ENCODE measurements around the gene PRPF31.
"Not testable (repeated sequence)": the region's sequence is repeated elsewhere in the genome, so short reads cannot be mapped to it uniquely, and the experiment has no call there.

Gene PRPF31

DNA sequence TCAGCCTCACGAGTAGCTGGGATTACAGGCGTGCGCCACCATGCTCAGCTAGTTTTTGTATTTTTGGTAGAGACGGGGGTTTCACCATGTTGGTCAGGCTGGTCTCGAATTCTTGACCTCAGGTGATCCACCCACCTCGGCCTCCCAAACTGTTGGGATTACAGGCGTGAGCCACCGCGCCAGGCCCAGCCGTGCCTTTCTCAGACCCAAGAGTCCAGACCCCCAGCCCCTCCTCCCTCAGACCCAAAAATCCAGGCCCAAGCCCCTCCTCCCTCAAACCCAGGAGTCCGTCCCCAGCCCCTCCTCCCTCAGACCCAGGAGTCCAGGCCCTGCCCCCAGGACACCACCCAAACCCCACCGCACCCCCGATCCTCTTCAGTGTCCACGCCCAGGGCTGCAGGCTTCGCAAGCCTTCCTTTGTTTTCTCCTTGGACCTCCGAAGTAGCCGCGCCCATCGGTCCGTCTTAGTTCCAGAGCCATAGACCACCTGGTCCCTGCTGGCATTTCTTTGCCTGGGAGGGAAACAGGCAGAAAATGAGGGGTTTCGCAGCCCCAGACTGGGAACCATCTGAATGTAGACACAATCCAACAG, 53.7 kb downstream of the PRPF31 start:
- DNase-seq (ENCODE audit: low spot score) = no peak
- CTCF ChIA-PET = interaction anchor here (0.7 to 1.0 kb wide), 3 partner anchors 19 to 62 kb away, joined by 3 to 5 read pairs (median 4); partner anchors contain the start of gene TSEN34
- no peak overlapping the region for H3K27ac ChIP-seq
- TF ChIP-seq, protein P1, sequence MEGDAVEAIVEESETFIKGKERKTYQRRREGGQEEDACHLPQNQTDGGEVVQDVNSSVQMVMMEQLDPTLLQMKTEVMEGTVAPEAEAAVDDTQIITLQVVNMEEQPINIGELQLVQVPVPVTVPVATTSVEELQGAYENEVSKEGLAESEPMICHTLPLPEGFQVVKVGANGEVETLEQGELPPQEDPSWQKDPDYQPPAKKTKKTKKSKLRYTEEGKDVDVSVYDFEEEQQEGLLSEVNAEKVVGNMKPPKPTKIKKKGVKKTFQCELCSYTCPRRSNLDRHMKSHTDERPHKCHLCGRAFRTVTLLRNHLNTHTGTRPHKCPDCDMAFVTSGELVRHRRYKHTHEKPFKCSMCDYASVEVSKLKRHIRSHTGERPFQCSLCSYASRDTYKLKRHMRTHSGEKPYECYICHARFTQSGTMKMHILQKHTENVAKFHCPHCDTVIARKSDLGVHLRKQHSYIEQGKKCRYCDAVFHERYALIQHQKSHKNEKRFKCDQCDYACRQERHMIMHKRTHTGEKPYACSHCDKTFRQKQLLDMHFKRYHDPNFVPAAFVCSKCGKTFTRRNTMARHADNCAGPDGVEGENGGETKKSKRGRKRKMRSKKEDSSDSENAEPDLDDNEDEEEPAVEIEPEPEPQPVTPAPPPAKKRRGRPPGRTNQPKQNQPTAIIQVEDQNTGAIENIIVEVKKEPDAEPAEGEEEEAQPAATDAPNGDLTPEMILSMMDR (conservative IDR thresholded peaks at IDR 0.05; ENCODE audit: low read depth) = no peak
- POLR2A ChIA-PET (ENCODE audit: low non-redundant PET) = no interaction called here

DNA sequence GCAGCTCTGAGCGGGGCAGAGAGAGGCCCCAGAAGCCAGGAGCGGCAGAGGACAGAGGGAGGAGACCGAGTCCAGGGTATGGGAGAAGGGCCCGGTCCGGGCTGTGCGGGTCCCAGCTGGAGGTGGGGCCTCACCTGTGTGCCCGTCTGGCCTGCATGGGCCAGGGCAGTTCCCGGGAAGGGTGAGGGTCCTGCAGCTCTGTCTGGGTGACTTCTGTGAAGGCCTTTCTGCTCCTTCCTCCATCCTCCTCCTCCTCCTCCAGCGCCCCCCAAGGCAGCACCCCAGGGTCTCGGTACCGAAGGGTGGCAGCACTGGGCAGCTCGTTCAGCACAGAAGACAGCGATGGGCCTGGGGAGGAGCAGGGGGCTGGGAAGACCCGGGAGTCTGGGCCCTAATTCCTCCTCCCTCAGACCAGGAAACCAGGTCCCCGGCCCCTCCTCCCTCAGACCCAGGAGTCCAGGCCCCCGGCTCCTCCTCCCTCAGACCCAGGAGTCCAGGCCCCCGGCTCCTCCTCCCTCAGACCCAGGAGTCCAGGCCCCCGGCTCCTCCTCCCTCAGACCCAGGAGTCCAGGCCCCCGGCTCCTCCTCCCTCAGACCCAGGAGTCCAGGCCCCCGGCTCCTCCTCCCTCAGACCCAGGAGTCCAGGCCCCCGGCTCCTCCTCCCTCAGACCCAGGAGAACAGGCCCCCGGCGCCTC, 56.3 kb downstream of the PRPF31 start:
- H3K27ac ChIP-seq; DNase-seq (ENCODE audit: low spot score); CTCF ChIA-PET; POLR2A ChIA-PET (ENCODE audit: low non-redundant PET): not testable (repeated sequence)

DNA sequence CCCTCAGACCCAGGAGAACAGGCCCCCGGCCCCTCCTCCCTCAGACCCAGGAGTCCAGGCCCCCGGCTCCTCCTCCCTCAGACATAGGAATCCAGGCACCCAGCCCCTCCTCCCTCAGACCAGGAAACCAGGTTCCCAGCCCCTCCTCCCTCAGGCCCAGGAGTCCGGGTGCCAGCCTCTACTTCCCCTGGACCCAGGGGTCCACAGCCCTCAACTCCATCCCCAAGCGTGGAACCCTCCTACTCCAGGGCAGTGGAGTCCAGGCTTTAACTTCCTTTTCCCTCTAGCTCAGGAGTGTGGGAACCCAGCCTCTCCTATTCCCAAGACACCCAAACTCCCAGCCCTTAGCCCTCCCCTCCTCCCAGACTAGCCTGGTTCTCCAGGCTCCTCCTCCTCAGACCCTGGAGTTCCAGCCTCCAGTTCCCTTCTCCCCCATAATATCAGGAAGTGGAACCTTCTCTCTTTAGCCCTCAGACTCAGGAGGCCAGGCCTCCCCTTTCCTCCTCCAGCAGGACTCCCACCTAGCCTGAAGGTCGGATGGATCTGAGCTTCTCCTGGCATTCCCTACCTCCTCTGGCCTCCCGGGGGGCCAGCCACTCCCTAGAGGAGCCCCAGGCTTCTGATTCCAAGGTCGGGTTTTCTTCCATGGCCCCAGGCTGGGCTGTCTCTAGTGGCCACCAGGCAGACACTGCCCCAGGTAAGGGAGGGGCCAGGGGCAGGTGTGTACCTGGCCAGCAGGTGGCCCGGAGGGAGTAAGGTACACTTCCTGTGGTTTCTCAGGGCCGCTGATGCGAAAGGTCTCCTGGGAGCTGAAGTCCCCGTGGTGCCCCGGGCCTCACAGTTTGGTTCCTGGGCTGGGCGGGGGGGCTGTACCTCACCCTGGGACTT, 57.2 kb downstream of the PRPF31 start, which contains the start of gene TMC4:
TMC4 (minus strand) TSS at position 690 of the 888 bp plus-strand sequence; CDS start at position 647, 43 bp downstream.
- peak within 1 kb of the TSS; percentile 28 for H3K27ac ChIP-seq
- ChIA-PET CTCF (interaction anchor here (0.5 to 1.6 kb wide), 4 partner anchors 9 to 1243 kb away, joined by 3 to 6 read pairs (median 3); partner anchors contain the start of gene MBOAT7), POLR2A (ENCODE audit: low non-redundant PET) (interaction anchor here (0.8 kb wide), 1 partner anchor 17 kb away, joined by 3 read pairs; the partner anchor contains the start of gene MBOAT7)
- TF ChIP-seq, protein P1 (conservative IDR thresholded peaks at IDR 0.05; ENCODE audit: low read depth) = no peak
- DNase-seq (ENCODE audit: low spot score) = peak; percentile 69

DNA sequence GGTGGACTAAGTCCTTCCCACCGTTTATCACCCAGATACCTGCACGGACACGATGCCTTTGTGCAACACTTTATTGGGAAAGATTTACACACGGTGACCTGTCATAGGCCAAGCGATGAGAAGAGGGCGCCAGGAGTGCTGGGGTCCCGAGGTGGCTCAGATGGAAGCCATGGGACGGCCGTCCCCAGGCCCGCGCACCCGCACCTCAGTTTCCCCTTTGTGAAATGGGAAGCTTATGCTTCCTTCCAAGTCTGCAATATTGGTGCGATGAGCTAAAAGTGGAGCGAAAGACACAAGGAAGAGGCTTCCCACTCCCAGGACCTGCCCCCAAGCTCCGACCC, 57.8 kb downstream of the PRPF31 start:
- H3K27ac ChIP-seq = 0 out of 2 replicates have a peak overlapping the region, but pooled peaks have one; percentile 0
- DNase-seq (ENCODE audit: low spot score) = no peak
- ChIA-PET CTCF (interaction anchor here (0.5 to 1.6 kb wide), 5 partner anchors 10 to 1242 kb away, joined by 3 to 6 read pairs (median 3); partner anchors contain the start of gene MBOAT7), POLR2A (ENCODE audit: low non-redundant PET) (interaction anchor here (0.8 kb wide), 1 partner anchor 16 kb away, joined by 3 read pairs; the partner anchor contains the start of gene MBOAT7)
- TF ChIP-seq, protein P1 (conservative IDR thresholded peaks at IDR 0.05; ENCODE audit: low read depth) = no peak

DNA sequence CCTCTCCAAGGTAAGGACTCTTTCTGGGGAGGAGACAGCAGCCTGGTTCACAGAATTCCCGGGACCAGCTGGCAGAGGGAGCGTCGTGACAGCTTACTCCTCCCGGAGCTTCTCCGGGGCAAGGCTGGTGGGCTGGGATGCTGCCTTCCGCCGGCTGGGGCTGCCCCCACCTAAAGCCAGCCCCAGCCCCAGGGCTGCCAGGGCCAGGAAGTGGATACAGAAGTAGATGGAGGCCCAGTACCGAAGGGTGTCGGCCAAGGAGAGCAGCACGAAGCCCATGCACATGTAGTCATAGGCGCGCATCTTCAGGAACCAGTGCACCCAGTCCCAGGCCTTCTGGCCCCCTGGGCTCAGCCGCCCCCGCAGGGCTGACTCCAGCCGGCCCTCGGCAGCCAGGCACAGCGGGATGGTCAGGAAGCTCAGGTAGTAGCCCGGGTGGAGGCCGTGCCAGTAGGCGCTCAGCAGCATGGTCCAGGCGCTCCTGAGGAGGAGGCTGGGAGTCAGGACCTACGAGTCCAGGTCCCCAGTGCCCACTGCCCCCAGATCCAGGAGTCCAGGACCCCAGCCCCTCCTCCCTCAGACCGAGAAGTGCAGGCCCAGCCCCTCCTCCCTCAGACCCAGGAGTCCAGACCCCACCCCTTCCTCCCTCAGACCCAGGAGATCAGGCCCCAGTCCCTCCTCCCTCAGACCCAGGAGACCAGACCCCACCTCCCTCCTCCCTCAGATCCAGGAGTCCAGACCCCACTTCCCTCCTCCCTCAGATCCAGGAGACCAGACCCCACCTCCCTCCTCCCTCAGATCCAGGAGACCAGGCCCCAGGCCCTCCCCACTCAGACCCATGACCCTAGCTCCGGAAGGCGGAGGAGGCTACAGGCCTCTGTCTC, 58.6 kb downstream of the PRPF31 start:
- POLR2A ChIA-PET (ENCODE audit: low non-redundant PET) = interaction anchor here (0.8 kb wide), 1 partner anchor 15 kb away, joined by 3 read pairs; the partner anchor contains the start of gene MBOAT7
- no peak for DNase-seq (ENCODE audit: low spot score)
- H3K27ac ChIP-seq = 0 out of 2 replicates have a peak overlapping the region, but pooled peaks have one; percentile 0
- TF ChIP-seq, protein P1 (conservative IDR thresholded peaks at IDR 0.05; ENCODE audit: low read depth) = no peak
- CTCF ChIA-PET = interaction anchor here (0.9 to 1.6 kb wide), 3 partner anchors 11 to 42 kb away, joined by 3 to 6 read pairs (median 3); partner anchors contain the start of gene MBOAT7

Data from RWPE1 (cell line).